GM18907 (cell line): Measurements from ENCODE around the gene SLCO1A2.

ENCODE experiments used
- ATAC-seq: cut with Tn5 transposase; IDR thresholded peaks from one replicate; pipeline ENCODE4 v1.9.1; 2021; ENCODE audit warnings: mild to moderate bottlenecking, moderate library complexity; ENCODE audit not compliant: unreplicated experiment

SLCO1A2 gene

GRCh38 chr12:21330682-21331253, 3.9 kb downstream of the SLCO1A2 start:
- no peak for ATAC-seq

DNA sequence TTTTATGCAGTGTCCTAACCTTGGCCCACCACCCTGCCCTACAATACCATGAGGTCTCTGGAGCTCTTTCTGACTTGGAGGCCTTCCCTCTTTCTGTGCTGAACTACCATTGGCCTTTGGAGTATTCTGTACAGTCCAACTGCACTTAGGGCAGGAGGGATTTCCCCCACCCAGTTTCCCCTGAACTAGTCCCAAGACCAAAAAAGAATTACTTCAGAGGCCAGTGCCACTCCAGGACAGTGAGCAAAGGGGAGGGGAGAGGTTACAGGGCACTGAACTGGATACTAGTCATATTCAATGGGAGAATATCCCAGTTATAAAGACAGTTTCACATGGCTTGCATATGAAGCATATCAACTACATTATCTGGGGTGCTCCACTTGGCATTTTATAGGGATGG, 6.1 kb downstream of the SLCO1A2 start:
- no peak for ATAC-seq

GRCh38 chr12:21324551-21324950, 10.2 kb downstream of the SLCO1A2 start:
- no peak for ATAC-seq

DNA sequence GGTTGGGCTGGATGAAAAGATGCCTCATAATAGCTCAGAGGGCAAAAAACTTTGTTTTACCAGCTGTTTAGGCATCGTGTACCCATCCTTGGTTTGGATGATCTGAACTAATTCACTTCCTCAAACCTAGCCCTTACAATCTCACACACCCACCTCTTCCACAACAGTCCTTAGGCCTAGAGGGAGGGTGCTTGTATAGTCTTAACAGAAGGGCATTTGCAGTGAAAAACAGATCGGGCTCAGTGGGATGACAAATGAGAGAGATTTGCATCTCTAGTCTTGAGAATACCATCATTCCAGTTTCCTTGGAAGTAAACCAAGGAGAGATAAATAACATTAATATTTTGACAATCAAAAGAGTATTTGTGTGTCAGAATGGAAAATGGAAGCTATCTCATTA, 11.0 kb downstream of the SLCO1A2 start:
- ATAC-seq = no peak

DNA sequence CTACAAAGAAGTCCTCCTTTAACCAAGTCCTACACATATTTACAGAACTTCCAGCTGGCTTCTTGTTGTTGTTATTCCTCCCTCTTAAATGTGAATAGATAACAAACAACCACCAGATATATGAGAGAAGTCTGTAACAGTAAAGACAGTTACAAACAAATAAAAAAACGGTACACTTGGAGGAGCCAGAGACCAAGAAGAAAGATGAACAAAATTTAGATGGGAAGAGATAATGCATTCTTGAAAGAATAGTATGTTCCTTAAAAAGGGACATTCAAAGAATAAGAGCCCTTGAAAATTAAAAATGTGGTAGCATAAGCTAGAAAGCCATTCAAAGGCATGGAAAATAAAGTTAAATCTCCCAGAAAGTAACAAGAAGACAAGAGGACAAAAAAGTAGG, 25.9 kb downstream of the SLCO1A2 start:
- no peak for ATAC-seq

GRCh38 chr12:21305661-21306060, 29.1 kb downstream of the SLCO1A2 start:
- ATAC-seq = no peak

DNA sequence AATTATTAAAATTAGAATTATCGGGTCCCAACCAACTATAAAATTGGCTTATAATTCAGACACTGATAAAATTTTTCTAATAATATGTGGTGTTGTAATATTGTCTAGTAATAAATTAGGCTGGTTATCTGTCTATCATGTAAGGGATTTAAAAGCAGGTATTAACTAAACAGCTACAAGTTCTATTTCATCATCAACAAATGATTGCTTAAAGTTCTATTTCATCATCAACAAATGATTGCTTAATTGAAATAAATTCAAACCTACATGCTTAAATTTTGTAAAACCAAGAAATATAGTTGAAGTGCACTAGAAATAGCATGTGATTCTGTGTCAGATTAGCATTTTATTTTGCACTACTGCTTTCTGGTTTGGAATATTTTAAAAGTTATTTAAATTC, 34.1 kb downstream of the SLCO1A2 start:
- ATAC-seq = no peak

GRCh38 chr12:21296751-21297406, 37.8 kb downstream of the SLCO1A2 start:
- ATAC-seq = peak; percentile 75

GRCh38 chr12:21296348-21296747, 38.4 kb downstream of the SLCO1A2 start:
- no peak for ATAC-seq

GRCh38 chr12:21294176-21294575, 40.5 kb downstream of the SLCO1A2 start:
- no peak for ATAC-seq

DNA sequence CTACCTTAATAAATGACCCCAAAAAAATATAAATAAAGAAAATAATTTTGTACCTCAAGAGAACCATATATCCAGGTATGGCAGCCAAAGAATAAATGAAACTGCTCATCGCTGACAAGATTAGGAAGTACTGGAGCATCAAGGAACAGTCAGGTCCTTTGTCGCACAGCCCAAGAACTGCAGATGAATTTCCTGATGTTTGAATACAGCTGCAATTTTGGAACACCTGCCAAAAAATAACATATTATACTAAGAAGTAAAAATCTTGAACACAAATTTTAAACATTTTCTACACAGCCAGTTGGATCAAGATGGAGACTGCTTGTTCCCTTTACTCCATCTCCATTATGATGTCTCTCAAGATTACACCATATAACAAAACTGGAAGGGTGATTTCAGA, 42.6 kb downstream of the SLCO1A2 start:
- no peak for ATAC-seq

GRCh38 chr12:21289698-21290097, 45.0 kb downstream of the SLCO1A2 start:
- ATAC-seq = no peak

DNA sequence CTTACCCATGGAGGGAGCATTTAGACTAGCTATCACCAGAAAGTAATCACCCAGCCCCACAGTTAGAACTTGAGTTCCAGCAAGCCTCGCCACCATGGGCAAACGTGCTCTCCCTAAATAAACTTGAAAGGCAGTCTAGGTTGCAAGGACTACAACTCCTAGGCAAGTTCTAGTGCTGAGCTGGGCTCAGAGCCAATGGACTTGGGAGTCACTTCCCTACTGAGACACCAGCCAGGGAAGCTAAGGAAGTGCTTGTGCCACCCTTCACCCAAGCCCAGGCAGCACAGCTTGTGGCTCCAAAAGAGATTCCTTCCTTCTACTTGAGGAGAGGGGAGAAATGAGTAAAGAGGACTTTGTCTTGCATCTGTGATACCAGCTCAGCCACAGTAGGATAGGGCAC, 57.9 kb downstream of the SLCO1A2 start:
- no peak for ATAC-seq

GRCh38 chr12:21265932-21266331, 68.8 kb downstream of the SLCO1A2 start:
- no peak for ATAC-seq

- ATAC-seq = no peak
These were observed 70.5 kb downstream of the SLCO1A2 start for GRCh38 chr12:21264232-21264631.

DNA sequence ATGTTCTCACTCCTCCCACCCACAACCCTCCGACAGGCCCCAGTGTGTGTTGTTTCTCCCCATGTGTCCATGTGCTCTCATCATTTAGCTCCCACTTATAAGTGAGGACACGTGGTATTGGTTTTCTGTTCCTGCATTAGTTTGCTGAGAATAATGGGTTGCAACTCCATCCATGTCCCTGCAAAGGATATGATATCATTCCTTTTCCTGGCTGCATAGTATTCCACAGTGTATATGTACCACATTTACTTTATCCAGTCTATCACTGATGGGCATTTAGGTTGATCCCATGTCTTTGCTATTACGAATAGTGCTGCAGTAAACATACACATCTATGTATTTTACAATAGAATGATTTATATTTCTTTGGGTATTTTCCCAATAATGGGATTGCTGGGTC, 77.5 kb downstream of the SLCO1A2 start:
- no peak for ATAC-seq

DNA sequence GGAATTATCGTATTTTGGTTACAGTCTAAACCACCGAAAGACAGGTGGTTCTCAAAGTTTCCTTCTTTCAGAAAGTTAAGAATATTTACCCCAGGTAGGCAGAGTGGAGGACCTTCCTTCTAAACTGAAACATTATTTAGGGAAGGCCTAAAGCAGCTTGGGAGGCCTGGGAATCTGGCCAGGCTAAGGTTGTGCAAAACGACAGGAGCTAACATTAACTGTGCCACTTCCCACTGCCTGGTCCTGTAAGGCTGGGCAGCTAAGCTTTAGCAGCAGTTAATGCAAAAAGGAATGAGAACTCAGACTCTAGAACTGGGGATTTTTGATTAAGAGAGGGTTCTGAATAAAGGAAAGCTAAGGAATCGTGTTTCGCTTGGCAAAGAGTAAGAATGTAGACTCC, 82.6 kb downstream of the SLCO1A2 start:
- ATAC-seq = no peak

GRCh38 chr12:21248679-21249078, 86.0 kb downstream of the SLCO1A2 start:
- peak; percentile 60 for ATAC-seq

GRCh38 chr12:21239866-21240265, 94.9 kb downstream of the SLCO1A2 start:
- no peak for ATAC-seq

- no peak for ATAC-seq
These were observed 100.3 kb downstream of the SLCO1A2 start for GRCh38 chr12:21234395-21234794.

- ATAC-seq = no peak
These were observed 110.8 kb downstream of the SLCO1A2 start for GRCh38 chr12:21223930-21224329.

GRCh38 chr12:21221778-21222177, 112.9 kb downstream of the SLCO1A2 start:
- ATAC-seq = no peak

DNA sequence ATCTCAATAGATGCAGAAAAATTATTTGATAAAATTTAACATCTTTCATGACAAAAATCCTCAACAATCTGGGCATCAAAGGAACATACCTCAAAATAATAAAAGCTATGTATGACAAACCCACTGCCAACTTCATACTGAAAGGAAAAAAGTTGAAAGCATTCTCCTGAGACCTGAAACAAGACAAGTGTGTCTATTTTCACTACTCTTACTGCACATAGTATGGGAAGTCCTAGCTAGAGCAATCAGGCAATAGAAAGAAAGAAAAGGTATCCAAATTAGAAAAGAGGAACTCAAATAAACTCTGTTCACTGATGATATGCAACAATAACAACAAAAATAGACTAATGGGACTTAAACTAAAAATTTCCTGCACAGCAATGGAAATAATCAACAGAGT, 113.6 kb downstream of the SLCO1A2 start:
- no peak for ATAC-seq
